Fibroblast of skin of right quadriceps (primary cell): Measurements from ENCODE around the gene RAD51B.

ENCODE experiments used
- DNase-seq: peaks from one replicate; pipeline ENCODE4 v3.0.0-alpha.2; 2013

RAD51B gene

GRCh38 chr14:68573722-68574121 is 754.1 kb downstream of the RAD51B start:
- DNase-seq, result no peak

- DNase-seq, result no peak
Observed at GRCh38 chr14:68574461-68574860, 754.9 kb downstream of the RAD51B start.

GRCh38 chr14:68574906-68575305 is 755.3 kb downstream of the RAD51B start:
- peak; percentile 75 for DNase-seq

- no peak for DNase-seq
Observed at GRCh38 chr14:68575426-68575825, 755.8 kb downstream of the RAD51B start.

- no peak for DNase-seq
Observed at GRCh38 chr14:68576031-68576430, 756.5 kb downstream of the RAD51B start.

GRCh38 chr14:68576496-68577244 is 757.1 kb downstream of the RAD51B start:
- peak; percentile 59 for DNase-seq

GRCh38 chr14:68577802-68578541 is 758.4 kb downstream of the RAD51B start:
- DNase-seq, result peak; percentile 99

GRCh38 chr14:68578597-68578996 is 759.0 kb downstream of the RAD51B start:
- DNase-seq, result no peak

- no peak for DNase-seq
Observed at GRCh38 chr14:68580096-68580645, 760.6 kb downstream of the RAD51B start.

- DNase-seq, result no peak
Observed at GRCh38 chr14:68580671-68581070, 761.1 kb downstream of the RAD51B start.

- DNase-seq, result no peak
Observed at GRCh38 chr14:68583548-68584280, 764.1 kb downstream of the RAD51B start.

- DNase-seq, result no peak
Observed at GRCh38 chr14:68584786-68585185, 765.2 kb downstream of the RAD51B start.

GRCh38 chr14:68585690-68586089 is 766.1 kb downstream of the RAD51B start:
- peak; percentile 97 for DNase-seq

GRCh38 chr14:68586896-68587751 is 767.5 kb downstream of the RAD51B start:
- peak; percentile 79 for DNase-seq

GRCh38 chr14:68587931-68588330 is 768.4 kb downstream of the RAD51B start:
- DNase-seq, result peak; percentile 36

- peak; percentile 94 for DNase-seq
Observed at GRCh38 chr14:68589447-68590200, 770.0 kb downstream of the RAD51B start.

GRCh38 chr14:68590201-68590522 is 770.6 kb downstream of the RAD51B start:
- no peak for DNase-seq

GRCh38 chr14:68591786-68592185 is 772.2 kb downstream of the RAD51B start:
- DNase-seq, result no peak

GRCh38 chr14:68592948-68593556 is 773.5 kb downstream of the RAD51B start:
- peak; percentile 14 for DNase-seq

- DNase-seq, result peak; percentile 96
Observed at GRCh38 chr14:68593806-68594536, 774.4 kb downstream of the RAD51B start.
